ENCODE results near the gene TAS2R19.
"Not testable (repeated sequence)": the region's sequence is repeated elsewhere in the genome, so short reads cannot be mapped to it uniquely, and the experiment has no call there.

Gene TAS2R19, protein sequence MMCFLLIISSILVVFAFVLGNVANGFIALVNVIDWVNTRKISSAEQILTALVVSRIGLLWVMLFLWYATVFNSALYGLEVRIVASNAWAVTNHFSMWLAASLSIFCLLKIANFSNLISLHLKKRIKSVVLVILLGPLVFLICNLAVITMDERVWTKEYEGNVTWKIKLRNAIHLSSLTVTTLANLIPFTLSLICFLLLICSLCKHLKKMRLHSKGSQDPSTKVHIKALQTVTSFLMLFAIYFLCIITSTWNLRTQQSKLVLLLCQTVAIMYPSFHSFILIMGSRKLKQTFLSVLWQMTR

DNA sequence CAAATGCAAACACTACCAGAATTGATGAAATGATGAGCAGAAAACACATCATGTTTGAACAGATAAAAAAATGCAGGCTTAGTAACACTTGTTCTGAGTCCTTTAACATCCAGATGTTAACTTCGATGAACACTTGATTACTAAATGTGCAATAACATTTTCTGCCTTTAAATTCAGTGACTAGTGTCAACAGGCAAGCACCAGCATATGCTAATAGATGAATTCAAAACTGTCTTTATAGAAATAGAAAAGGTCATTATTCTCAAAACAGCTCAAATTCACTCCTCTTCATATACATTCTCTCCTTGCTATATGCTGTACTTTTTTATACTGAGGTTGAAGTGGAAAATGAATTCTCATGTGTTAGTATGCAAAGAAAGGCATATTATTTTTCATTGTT, at the start of gene TAS2R19:
TSS of gene TAS2R19 (minus strand) at position 101 of the 400 bp plus-strand sequence. CDS start at position 52, 49 bp downstream.
- DNase-seq (ENCODE audit: low read depth in 2 of 2, low spot score in 1 of 2) = no peak

DNA sequence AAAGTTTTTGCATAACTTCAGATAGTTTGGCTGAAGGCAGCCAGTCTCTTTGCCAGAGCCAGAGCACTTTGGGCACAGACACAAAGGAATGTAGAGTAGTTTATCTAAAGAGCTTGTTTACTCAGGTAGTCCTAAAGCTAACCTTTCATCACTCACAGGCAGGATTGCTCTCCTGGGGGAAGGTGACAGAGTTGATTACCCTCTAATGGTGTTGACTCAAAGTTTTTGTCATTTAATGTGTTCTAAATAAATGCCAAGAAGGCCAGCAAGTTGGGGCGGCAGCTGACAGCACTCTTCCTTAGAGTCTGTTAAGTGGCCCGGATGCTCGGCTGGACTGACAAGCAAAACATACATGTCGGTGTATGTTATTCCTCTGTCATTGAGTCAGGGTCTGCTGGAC, 49.0 kb upstream of the TAS2R19 start:
- no peak for DNase-seq (ENCODE audit: low read depth in 2 of 2, low spot score in 1 of 2)

DNA sequence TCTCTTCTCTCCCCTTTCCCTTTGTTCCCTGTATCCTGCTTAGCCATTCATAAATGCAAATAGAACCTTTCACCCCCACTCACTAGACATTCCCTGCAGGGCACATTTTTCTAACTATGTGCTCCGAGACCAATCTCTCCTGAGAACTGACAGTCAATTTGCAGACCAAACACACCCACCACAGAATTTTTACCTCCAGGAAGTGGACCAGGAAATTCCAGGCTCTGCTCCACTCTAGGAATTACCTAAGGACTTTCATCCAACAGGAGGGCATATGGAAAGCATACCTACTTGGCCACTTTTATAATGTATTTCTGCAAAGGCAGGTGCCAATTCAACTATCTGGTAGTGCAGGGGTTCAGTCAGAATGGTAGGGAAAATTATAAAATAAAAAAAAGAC, 48.6 kb upstream of the TAS2R19 start:
- no peak for DNase-seq (ENCODE audit: low read depth in 2 of 2, low spot score in 1 of 2)

DNA sequence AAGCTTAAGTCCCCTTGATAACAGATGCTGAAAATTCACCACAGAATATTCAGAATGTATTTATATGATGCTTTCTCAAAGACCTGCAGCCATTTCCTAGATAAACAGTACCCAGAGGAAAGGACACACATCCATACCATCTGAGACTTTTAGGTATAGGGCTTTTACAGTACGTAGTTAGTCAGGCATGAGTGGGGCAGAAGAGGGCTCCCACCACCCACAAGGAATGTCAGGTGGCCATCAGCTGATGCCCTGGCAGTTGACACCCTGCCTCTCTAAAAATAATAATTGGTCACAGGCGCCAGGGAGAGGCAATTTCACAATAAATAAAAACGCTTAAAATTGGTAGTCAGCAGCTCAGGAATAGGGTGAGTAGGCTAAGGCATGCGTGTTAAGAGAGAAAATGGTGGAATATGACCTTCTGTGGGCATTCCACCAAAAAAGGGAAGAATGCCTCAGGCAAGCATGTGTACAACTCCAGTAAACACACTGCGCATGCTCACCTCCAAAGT, 47.5 kb upstream of the TAS2R19 start:
- DNase-seq (ENCODE audit: low read depth in 2 of 2, low spot score in 1 of 2) = no peak

DNA sequence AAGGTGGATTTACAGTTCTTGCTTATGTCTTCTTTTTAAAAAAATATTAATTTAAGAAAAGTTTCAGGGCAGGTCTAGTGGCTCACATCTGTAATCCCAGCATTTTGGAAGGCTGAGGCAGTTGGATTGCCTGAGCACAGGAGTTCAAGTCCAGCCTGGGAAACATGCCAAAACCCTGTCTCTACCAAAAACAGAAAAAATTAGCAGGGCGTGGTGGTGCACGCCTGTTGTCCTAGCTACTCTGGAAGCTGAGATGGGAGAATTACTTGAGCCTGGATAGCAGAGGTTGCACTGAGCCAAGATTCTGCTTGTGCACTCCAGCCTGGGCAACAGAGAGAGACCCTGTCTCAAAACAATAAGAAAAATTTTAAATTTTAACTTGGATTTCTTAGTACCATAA, 45.1 kb upstream of the TAS2R19 start:
- DNase-seq (ENCODE audit: low read depth in 2 of 2, low spot score in 1 of 2) = no peak

DNA sequence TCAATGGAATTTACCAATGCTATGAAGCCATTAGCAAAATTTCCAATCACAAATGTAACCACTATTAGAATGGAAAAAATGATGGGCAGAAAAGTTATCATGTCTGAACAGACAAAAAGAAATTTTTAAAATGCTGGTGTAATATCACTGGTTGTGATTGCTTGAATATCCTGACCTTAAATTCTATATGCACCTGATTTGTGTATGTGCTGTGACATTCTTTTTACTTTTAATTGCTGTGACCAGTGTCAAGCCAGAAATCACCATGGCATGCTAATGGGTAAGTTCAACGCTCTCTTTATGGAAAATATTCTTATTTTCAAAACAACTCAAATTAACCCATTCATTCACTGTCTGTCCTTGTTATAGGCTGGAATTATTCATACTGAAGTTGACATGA, 39.8 kb upstream of the TAS2R19 start, which contains the start of gene TAS2R46:
TSS of gene TAS2R46 (minus strand) at position 101 of the 400 bp plus-strand sequence. CDS start at position 101, 0 bp downstream.
- not testable (repeated sequence) for DNase-seq (ENCODE audit: low read depth in 2 of 2, low spot score in 1 of 2)

DNA sequence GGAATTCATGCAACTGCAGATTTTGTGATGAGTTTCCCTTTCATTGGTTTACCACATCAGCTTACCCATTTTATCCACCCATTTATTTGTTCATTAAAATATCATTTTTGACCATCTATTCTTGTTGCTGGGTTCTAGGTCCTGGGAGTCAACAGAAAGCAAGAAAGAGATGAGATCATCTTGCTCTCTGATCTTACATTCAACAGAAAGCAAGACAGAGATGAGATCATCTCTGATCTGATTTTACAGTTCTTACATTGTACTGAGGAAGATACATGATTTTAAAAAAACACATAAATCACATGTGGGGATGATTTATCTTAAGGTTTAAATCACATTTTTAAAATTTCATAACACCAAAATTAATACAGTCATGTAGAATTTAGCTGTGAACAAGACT, 37.4 kb upstream of the TAS2R19 start:
- no peak for DNase-seq (ENCODE audit: low read depth in 2 of 2, low spot score in 1 of 2)

DNA sequence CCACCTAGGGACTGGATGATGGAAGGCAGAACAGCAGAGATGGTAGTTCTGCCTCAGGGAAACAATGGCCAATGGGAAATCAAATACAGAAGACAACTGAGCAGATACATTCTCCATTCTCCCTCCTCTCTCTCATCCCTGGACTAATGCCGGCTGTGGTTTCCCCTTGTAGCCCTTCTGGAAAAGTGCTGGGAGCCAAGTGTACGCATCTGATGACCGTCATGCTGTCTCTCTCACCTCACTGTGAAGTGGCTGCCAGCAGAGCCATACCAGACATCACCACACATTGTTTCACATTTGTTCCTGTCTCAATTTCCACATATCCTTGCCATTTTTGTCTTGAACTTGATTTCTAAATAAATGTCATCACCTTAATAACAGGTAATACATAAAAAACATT, 36.6 kb upstream of the TAS2R19 start:
- DNase-seq (ENCODE audit: low read depth in 2 of 2, low spot score in 1 of 2) = no peak

DNA sequence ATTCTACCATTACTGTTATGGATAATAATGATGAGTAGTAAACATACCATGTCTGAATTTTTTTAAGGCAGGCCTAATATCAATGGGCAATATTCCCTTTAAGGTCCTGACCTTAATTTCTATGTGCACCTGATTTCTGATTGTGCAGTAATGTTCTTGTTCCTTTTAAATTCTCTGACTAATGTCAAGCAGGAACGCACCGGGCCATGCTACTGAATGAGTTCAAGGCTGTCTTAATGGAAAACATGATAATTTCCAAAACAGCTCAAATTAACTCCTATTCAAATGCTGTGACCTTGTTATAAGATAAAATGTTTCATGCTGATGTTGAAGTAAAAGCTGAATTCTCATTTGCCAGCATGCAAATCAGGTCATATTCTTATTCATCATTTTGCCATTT, 32.9 kb upstream of the TAS2R19 start:
- no peak for DNase-seq (ENCODE audit: low read depth in 2 of 2, low spot score in 1 of 2)

DNA sequence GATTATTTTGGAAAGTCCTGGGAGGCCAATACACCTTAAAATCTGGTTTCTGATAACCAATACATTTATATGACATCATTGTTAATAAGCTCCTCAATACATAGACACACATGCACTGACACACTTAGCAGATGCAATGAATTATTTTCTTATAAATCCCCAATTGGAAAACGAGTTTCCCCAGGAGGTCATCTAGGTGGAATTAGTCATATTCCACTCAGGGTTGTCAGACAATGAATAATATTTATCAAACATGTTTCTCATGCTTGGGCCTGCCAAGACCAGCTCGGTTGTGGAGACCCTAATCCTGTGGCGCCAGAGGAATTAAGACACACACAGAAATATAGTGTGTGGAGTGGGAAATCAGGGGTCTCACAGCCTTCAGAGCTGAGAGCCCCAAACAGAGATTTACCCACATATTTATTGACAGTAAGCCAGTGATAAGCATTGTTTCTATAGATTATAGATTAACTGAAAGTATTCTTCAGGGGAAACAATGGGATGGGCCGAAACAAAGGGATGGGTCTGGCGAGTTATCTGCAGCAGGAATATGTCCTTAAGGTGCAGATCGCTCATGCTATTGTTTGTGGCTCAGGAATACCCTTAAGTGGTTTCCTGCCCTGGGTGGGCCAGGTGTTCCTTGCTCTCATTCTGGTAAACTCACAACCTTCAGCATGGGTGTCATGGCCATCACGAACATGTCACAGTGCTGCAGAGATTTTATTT, 27.5 kb upstream of the TAS2R19 start:
- DNase-seq (ENCODE audit: low read depth in 2 of 2, low spot score in 1 of 2) = not testable (repeated sequence)

DNA sequence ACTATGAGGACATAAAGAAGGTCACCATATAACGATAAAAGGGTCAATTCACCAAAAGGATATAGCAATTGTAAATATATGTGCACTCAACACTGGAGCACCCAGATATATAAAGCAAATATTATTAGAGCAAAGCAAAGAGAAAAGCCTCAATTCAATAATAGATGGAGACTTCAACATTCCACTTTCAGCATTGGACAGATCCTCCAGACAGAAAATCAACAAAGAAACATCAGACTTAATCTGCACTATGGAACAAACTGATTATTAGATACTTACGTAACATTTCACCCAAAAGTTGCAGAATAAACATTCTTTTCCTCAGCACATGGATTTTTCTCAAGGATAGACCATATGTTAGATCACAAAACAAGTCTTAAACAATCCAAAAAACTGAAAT, 18.9 kb upstream of the TAS2R19 start:
- not testable (repeated sequence) for DNase-seq (ENCODE audit: low read depth in 2 of 2, low spot score in 1 of 2)

DNA sequence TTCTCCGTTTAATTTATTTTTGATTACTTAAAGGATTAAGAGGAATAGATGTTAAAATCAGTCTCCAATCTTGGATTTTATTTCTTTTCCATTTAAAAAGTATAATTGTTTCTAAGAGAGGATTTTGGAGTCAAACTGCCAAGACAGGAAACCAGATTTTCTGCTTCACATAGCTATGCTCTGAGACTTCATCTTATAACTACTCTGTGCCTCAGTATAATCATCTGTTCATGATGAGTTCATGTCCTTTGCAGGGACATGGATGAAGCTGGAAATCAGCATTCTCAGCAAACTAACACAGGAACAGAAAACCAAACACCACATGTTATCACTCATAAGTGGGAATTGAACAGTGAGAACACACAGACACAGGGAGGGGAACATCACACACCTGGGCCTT, 17.7 kb upstream of the TAS2R19 start:
- DNase-seq (ENCODE audit: low read depth in 2 of 2, low spot score in 1 of 2) = no peak

DNA sequence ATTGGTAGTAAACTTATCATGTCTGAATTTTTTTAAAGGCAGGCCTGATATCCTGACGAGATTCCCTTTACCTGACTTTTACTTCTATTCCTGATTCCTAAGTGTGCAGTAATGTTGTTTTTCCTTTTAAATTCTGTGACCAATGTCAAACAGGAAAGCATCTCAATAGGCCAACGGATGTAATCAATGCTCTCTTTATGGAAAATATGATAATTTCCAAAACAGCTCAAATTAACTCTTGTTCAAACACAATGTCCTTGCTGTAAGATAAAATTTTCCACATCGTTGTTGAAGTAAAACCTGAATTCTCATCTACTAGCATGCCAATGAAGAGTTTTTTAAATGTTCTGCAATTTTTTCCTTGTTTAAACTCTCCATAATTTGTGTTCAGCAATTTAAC, 16.8 kb upstream of the TAS2R19 start:
- DNase-seq (ENCODE audit: low read depth in 2 of 2, low spot score in 1 of 2) = no peak

DNA sequence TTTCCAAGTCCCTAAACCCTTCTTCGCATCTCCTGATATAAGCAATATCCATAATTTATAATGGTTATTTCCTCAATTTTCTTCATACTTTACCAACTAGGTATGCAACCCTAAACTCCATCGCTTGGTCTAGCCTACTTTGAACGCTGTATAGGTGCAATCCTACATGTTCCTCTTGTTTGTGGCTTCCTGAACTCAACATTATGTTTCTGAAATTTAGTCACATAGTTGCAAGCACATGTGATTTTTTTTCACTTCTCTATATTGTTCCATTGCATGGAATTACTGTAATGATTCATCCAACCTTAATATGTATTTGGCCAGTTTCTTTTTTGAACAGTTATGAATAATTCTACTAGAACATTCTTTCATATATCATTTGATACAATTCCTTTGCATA, 11.5 kb upstream of the TAS2R19 start:
- DNase-seq (ENCODE audit: low read depth in 2 of 2, low spot score in 1 of 2) = not testable (repeated sequence)

DNA sequence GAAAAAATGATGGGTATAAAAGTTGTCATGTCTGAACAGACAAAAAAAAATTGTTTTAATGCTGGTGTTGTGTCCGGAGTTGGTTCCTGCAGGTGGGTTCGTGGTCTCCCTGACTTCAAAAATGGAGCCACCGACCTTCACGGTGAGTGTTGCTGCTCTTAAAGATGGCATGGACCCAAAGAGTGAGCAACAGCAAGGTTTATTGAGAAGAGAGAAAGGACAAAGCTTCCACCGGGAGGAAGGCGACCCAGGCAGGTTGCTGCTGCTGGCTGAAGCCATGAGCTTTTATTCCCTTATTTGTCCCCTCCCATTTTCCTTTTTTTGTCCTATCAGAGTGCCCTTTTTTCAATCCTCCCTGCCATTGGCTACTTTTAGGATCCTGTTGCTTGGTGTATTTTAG, 8.9 kb upstream of the TAS2R19 start, which contains the start of gene TAS2R31:
TSS of gene TAS2R31 (minus strand) at position 101 of the 400 bp plus-strand sequence. CDS start at position 29, 72 bp downstream.
- no peak for DNase-seq (ENCODE audit: low read depth in 2 of 2, low spot score in 1 of 2)

DNA sequence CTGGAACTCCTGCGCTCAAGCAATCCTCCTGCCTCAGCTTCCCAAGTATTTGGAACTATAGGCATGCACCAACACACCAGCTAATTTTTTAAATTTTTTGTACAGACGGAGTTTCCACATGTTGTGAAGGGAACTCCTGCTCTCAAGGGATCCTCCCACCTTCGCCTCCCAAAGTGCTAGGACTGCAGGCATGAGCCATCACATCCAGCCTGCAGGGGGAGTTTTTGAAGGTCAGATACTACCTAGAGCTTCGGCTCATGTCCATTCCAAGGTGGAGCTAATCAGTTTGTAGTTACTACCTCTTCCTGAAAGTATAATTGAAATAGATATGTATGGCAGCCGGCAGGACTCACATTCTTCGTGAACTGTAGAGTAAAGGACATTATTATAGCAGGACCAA, 3.7 kb upstream of the TAS2R19 start:
- DNase-seq (ENCODE audit: low read depth in 2 of 2, low spot score in 1 of 2) = no peak

DNA sequence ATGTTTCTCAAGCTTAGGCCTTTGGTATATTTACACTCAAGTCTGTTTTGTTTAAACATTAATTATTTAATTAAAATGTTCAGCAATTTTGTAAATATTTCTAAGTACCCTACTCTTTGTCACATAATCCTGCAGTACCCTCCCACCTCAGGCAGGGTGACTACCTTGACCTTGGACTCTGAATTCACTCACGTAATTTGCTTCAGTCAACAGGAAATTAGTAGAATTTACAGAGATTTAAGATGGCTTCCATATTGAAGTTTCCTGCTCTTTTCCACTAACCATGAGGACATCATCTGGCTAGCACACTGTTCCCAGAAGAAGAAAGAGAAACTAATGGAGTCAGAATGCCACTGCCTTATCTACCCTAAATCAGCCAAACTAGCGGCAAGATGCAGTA, 967 bp upstream of the TAS2R19 start:
- DNase-seq (ENCODE audit: low read depth in 2 of 2, low spot score in 1 of 2) = no peak

DNA sequence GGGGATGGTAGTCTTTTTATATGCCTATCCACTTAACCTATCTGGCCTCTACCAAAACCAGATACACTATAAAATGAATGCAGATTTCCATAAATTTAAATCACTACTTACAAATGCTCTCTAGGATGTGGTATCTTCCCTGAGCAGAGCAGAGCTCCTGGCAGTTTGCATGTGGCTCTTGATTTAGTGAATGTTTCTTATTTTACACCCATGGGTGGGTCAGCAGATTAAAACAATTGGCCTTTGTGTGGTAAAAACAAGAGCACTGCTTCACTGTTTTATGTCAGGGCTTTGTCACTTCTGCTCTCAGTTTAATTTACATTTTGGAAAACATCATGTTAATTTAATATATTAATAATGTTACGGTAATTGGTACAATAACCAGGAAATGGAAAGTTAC, 5.5 kb downstream of the TAS2R19 start:
- no peak for DNase-seq (ENCODE audit: low read depth in 2 of 2, low spot score in 1 of 2)

DNA sequence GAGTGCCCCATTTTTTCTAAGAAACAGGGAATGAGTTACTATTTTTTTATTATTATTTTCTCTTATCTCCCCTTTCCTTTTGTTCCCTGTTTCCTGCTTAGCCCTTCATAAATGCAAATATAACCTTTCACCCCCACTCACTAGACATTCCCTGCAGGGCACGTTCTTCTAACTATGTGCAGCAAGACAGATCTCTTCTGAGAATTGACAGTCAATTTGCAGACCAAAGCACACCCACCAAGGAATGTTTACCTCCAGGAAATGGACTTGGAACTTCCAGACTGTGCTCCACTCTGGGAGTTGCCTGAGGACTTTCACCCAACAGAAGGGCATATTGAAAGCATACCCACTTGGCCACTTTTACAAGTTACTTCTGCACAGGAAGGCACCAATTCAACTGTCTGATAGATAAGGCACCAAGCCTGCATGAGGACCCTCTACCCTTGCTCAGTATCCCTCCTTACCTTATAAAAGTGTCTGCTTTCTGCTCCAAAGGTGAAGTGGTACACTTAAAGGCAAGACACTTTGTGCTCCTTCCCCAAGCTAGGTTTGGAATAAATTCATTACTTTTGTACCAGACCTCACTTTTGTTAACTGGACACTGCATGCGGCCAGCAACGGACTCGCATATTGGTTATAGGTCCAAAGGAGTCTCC, 6.5 kb downstream of the TAS2R19 start:
- no peak for DNase-seq (ENCODE audit: low read depth in 2 of 2, low spot score in 1 of 2)

DNA sequence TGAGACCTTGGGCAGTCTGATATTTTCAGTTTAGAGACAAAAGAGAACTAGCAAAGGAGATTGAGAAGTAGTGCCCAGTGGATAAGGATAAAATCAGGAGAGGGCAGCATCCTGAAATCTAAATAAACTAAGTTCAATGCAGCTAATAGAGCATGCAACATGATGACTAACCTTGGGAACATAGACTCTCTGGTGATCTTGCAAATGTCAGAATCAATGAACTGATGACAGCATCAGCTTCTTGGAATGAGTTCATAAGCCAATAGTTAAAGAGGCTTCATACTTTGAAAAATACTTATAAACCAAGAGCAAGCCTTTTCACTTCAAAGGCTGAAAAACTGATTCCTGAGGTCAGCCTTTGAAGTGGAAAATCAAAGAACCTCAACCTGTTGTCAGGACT, 8.2 kb downstream of the TAS2R19 start:
- no peak for DNase-seq (ENCODE audit: low read depth in 2 of 2, low spot score in 1 of 2)

DNA sequence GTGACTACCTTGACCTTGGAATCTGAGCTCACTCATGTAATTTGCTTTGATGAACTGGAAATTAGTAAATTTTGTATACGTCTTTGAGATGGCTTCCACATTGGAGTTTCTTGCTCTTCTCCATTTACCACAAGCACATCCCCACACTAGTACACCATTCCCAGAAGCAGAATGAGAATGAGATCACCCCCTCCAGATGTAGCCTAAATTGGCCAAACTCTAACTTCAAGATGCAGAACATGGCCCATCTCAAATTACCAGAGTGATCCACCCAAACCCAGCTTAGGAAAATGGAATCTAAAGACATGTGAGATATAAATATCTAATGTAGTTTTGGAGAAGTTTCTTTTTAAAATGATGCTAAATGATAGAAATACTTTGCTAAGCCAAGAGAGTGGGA, 14.8 kb downstream of the TAS2R19 start:
- no peak for DNase-seq (ENCODE audit: low read depth in 2 of 2, low spot score in 1 of 2)

DNA sequence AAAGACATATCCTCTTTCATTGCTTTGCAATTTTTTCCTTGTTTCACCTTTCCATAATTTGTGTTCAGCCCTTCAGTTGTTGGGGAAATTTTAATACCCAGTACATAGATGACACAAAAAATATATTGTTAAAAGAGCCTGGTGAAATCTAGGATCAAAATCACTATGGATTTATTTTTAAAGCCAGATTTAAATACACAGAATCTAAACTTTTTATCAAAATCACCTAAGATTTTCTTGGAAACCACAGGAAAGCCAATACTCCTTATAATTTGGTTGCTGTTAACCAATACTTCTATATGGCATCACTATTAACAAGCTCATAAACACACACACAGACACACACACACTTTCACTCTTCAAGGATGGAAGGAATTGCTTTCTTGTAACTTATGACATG, 24.2 kb downstream of the TAS2R19 start, which contains the start of gene TAS2R20:
TSS of gene TAS2R20 (minus strand) at position 101 of the 400 bp plus-strand sequence. CDS start 429 bp downstream, outside the sequence.
- DNase-seq (ENCODE audit: low read depth in 2 of 2, low spot score in 1 of 2) = no peak
